ENCODE results near the gene ZNF557. TPM values are rescaled to one million over a fixed set of nuclear protein-coding genes. Genes with fewer than 3 reads are reported as not detected.

Gene ZNF557
- total RNA-seq, 4 donors from 2014 or later: 3.9 to 5.3 (median 4.3) TPM

DNA sequence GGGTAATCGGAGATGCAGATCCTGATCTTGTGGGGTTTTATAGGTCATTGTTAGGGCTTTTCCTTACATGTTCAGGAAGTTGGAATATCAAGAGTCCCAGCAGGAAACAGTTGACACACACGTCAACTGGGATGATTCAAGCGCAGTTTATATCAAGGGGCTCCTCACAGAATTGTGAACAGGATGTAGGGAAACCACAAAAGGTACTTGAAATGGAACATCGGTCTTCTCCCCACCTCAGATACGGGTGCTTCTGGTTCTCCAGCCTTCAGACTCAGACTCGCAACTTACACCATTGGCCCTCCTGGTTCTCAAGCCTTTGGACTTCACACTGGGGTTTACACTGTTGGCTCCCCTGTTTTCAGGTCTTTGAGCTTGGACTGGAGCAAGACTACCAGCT, 19.5 kb downstream of the ZNF557 start:
- ATAC-seq (no peak), DNase-seq (no peak)
- Histone ChIP-seq H3K4me3 (no peak overlapping the region), H3K27me3 (no peaks in the 10 kb centered on the region), H3K27ac (no peak overlapping the region), H3K36me3 (peaks cover 0 to 54% of the 10 kb centered on the region in 2 donors), H3K9me3 (peaks cover 7 to 43% (median 31%) of the 10 kb centered on the region in 3 donors), H3K4me1 (no peaks in the 10 kb centered on the region)
- in situ Hi-C loops (cut with MboI; ENCODE audit: low sequenced_read_pairs in 4 of 4) (loop anchor here in 1 of 4 donors (25.0 kb wide), 1 partner anchor 723 kb away; no protein-coding TSS in a partner anchor), intact Hi-C loops (cut with DNase I; ENCODE audit: low total_unique reads) (no loop called here)
- TF ChIP-seq POLR2A (IDR thresholded peaks at IDR 0.05) (no peak), CTCF (IDR thresholded peaks at IDR 0.05 in 4 of 5, conservative IDR thresholded peaks at IDR 0.05 in 1 of 5) (no peak)

DNA sequence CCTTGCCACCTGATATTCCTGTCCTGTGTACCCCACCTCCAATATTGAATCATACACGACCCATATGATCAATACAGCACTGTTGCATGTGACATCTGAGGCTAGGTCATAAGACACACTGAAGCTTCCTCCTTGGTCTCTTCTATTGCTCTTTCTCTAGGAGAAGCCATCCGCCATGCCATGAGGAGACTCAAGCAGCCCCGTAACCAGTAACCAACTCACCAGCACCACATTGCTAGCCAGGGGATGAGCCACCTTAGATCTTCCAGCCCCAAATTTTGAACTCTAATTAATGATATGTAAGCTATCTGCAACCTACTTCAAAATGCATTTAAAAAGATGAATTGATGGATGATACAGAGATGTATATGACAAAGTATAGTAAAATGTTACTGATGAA, 28.6 kb downstream of the ZNF557 start:
- in situ Hi-C loops (cut with MboI; ENCODE audit: low sequenced_read_pairs in 4 of 4): loop anchor here in 1 of 4 donors (25.0 kb wide), 1 partner anchor 714 kb away; no protein-coding TSS in a partner anchor
- Histone ChIP-seq H3K4me3 (peak overlapping the region; percentile 73 to 92 (median 78)), H3K9me3 (no peaks in the 10 kb centered on the region), H3K4me1 (peaks cover 0 to 9% of the 10 kb centered on the region in 2 donors), H3K27me3 (no peaks in the 10 kb centered on the region), H3K36me3 (no peaks in the 10 kb centered on the region), H3K27ac (peak overlapping the region; percentile 92 to 99 (median 94))
- ATAC-seq: no peak
- intact Hi-C loops (cut with DNase I; ENCODE audit: low total_unique reads): no loop called here
- no peak for DNase-seq
- TF ChIP-seq POLR2A (IDR thresholded peaks at IDR 0.05) (no peak), CTCF (IDR thresholded peaks at IDR 0.05 in 4 of 5, conservative IDR thresholded peaks at IDR 0.05 in 1 of 5) (no peak)

DNA sequence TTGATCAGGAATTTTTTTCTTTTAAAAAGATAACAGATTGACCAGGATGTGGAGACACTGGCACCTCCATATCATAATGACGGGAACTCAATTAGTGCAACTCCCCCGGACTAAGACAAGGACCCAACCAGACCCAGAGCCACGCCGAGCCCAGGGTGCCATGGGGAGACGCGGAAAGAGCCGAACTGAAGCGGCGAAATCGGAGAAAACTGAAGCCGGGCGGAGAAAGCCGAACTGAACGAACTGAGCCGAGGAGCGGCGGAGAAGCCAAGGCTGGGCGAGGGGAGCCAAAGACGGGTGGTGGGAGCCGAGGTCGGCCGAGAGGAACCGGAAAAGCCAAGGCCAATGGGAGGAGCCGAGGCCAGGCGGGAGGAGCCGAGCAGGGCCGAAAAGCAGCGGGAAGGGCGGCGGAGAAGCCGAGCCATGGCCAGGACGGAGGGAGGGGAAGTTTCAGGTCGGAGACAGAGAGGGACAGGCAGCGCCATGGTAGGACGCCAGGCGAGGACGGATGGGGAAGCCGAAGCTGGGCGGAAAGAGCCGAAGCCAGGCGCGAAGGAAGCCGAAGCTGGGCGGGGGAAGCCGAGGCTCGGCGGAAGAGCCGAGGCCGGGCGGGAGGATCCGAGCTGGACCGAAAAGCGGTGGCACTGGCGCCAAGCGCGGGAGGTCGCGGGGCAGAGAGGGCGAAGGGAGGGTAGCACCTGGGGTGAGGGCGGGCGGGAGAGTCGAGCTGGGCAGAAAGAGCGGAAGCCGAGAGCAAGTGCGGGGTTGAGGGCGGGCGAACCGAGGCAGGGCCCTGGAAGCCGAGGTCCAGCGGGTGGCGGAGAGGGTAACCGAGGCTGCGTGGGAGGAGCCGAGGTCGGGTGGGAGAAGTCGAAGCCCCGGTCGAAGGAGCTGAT, 29.4 kb downstream of the ZNF557 start:
- Histone ChIP-seq H3K4me1 (peaks cover 0 to 9% of the 10 kb centered on the region in 2 donors), H3K27ac (peak overlapping the region; percentile 92 to 99 (median 94)), H3K9me3 (no peaks in the 10 kb centered on the region), H3K36me3 (no peaks in the 10 kb centered on the region), H3K27me3 (no peaks in the 10 kb centered on the region), H3K4me3 (peak overlapping the region; percentile 73 to 92 (median 78))
- DNase-seq: peak; percentile 84 to 89
- ATAC-seq: peak; percentile 94 to 95
- no peak for TF ChIP-seq POLR2A (IDR thresholded peaks at IDR 0.05)
- no peak for TF ChIP-seq CTCF (IDR thresholded peaks at IDR 0.05 in 4 of 5, conservative IDR thresholded peaks at IDR 0.05 in 1 of 5)
- in situ Hi-C loops (cut with MboI; ENCODE audit: low sequenced_read_pairs in 4 of 4) (loop anchor here in 1 of 4 donors (25.0 kb wide), 1 partner anchor 713 kb away; no protein-coding TSS in a partner anchor), intact Hi-C loops (cut with DNase I; ENCODE audit: low total_unique reads) (loop anchor here (1.0 kb wide), 4 partner anchors 30 to 423 kb away; partner anchors contain the start of genes INSR, MCOLN1 and ZNF557)

- Histone ChIP-seq H3K4me1 (peaks cover 0 to 9% of the 10 kb centered on the region in 2 donors), H3K27me3 (no peaks in the 10 kb centered on the region), H3K27ac (peak overlapping the region; percentile 92 to 99 (median 94)), H3K36me3 (no peaks in the 10 kb centered on the region), H3K4me3 (peak overlapping the region; percentile 73 to 92 (median 78)), H3K9me3 (no peaks in the 10 kb centered on the region)
- in situ Hi-C loops (cut with MboI; ENCODE audit: low sequenced_read_pairs in 4 of 4): loop anchor here in 1 of 4 donors (25.0 kb wide), 1 partner anchor 713 kb away; no protein-coding TSS in a partner anchor
- no peak for DNase-seq
- intact Hi-C loops (cut with DNase I; ENCODE audit: low total_unique reads): loop anchor here (1.0 kb wide), 4 partner anchors 30 to 423 kb away; partner anchors contain the start of genes INSR, MCOLN1 and ZNF557
- TF ChIP-seq CTCF (IDR thresholded peaks at IDR 0.05 in 4 of 5, conservative IDR thresholded peaks at IDR 0.05 in 1 of 5) (no peak), POLR2A (IDR thresholded peaks at IDR 0.05) (no peak)
- ATAC-seq: no peak
These were observed 30.1 kb downstream of the ZNF557 start for GRCh38 chr19:7099597-7099921.

Data from gastrocnemius medialis (tissue), 4 donors.